Upper lobe of right lung (tissue), 1 donor: ENCODE data around the gene ZNF276. TPM values are rescaled to one million over a fixed set of nuclear protein-coding genes. Genes with fewer than 3 reads are reported as not detected.
"Not testable (repeated sequence)": the region's sequence is repeated elsewhere in the genome, so short reads cannot be mapped to it uniquely, and the experiment has no call there.

Experiments used
- ATAC-seq: fragments of 200-7000 bp; cut with Tn5 transposase; one replicate; pipeline ENCODE4 v1.9.1; 2020; ENCODE audit warnings: mild to moderate bottlenecking, moderate library complexity
- DNase-seq: peaks from one replicate; pipeline ENCODE4 v3.0.0-alpha.2; 2020
- H3K27ac ChIP-seq: fragments of 200-600 bp; one replicate; pipeline ENCODE4 v1.8.0; 2022
- H3K27me3 ChIP-seq: fragments of 200-600 bp; one replicate; pipeline ENCODE4 v1.8.0; 2022; ENCODE audit warnings: mild to moderate bottlenecking
- H3K36me3 ChIP-seq: fragments of 200-600 bp; one replicate; pipeline ENCODE4 v1.8.0; 2022
- H3K4me1 ChIP-seq: fragments of 200-600 bp; one replicate; pipeline ENCODE4 v1.8.0; 2022
- H3K4me3 ChIP-seq: fragments of 200-600 bp; one replicate; pipeline ENCODE4 v1.8.0; 2022; ENCODE audit warnings: mild to moderate bottlenecking
- H3K9me3 ChIP-seq: fragments of 200-600 bp; one replicate; pipeline ENCODE4 v1.8.0; 2022
- CTCF ChIP-seq: fragments of 200-600 bp; IDR thresholded peaks from one replicate; pipeline ENCODE4 v1.8.0; 2022; ENCODE audit warnings: antibody characterized with exemption
- intact Hi-C: fragments of 100-400 bp; cut with DNase I; formaldehyde crosslinking; loops from one replicate; pipeline ENCODE4 v1.11.0; 2022
- total RNA-seq: library from RNA; stranded (reverse); fragmentation: NEBNext Ultra II Directional; extraction: Animal tissue kit (Norgen Biotek cat#: 25700); gene quantifications from one replicate; pipeline ENCODE4 v1.2.1, GENCODE V29; 2021
- donor health status: DM: no; HTN: yes; CAD: no; lungs with severe emphysema.

ZNF276 gene
- total RNA-seq, 1 donor from 2014 or later: 35.8 TPM

GRCh38 chr16:89775223-89775622 lies 53.9 kb downstream of the ZNF276 start:
- no peaks in the 10 kb centered on the region for H3K27me3 ChIP-seq
- H3K36me3 ChIP-seq: no peaks in the 10 kb centered on the region
- no peaks in the 10 kb centered on the region for H3K9me3 ChIP-seq
- no peak for TF ChIP-seq CTCF
- no peak overlapping the region for H3K27ac ChIP-seq
- H3K4me3 ChIP-seq: no peak overlapping the region
- intact Hi-C loops: no loop called here
- no peaks in the 10 kb centered on the region for H3K4me1 ChIP-seq
- DNase-seq (no peak), ATAC-seq (no peak)

- DNase-seq, intact Hi-C loops, ATAC-seq, H3K9me3 ChIP-seq, H3K27me3 ChIP-seq, H3K4me1 ChIP-seq, H3K27ac ChIP-seq, H3K4me3 ChIP-seq, H3K36me3 ChIP-seq: not testable (repeated sequence)
Observed at GRCh38 chr16:89778211-89778610, 56.9 kb downstream of the ZNF276 start.

- no peak for ATAC-seq
- intact Hi-C loops: no loop called here
- no peak for TF ChIP-seq CTCF
Observed at GRCh38 chr16:89779231-89779908, 58.0 kb downstream of the ZNF276 start.

GRCh38 chr16:89779909-89780305 lies 58.6 kb downstream of the ZNF276 start:
- H3K27me3 ChIP-seq: no peaks in the 10 kb centered on the region
- ATAC-seq (no peak), DNase-seq (no peak)
- no peak for TF ChIP-seq CTCF
- no peaks in the 10 kb centered on the region for H3K4me1 ChIP-seq
- no peaks in the 10 kb centered on the region for H3K9me3 ChIP-seq
- no peak overlapping the region for H3K27ac ChIP-seq
- H3K4me3 ChIP-seq: no peak overlapping the region
- H3K36me3 ChIP-seq: no peaks in the 10 kb centered on the region
- intact Hi-C loops: no loop called here

More at GRCh38 chr16:89779231-89779908, 58.0 kb downstream of the ZNF276 start:
- no peaks in the 10 kb centered on the region for H3K27me3 ChIP-seq
- H3K27ac ChIP-seq: no peak overlapping the region
- H3K4me3 ChIP-seq: no peak overlapping the region
- no peaks in the 10 kb centered on the region for H3K4me1 ChIP-seq
- no peak for DNase-seq
- no peaks in the 10 kb centered on the region for H3K9me3 ChIP-seq
- H3K36me3 ChIP-seq: no peaks in the 10 kb centered on the region

- TF ChIP-seq CTCF: no peak
- no peak overlapping the region for H3K27ac ChIP-seq
- H3K4me1 ChIP-seq: no peaks in the 10 kb centered on the region
- intact Hi-C loops: no loop called here
- ATAC-seq: no peak
- no peak for DNase-seq
- no peak overlapping the region for H3K4me3 ChIP-seq
- no peaks in the 10 kb centered on the region for H3K9me3 ChIP-seq
- H3K27me3 ChIP-seq: no peaks in the 10 kb centered on the region
- no peaks in the 10 kb centered on the region for H3K36me3 ChIP-seq
Observed at GRCh38 chr16:89782489-89782888, 61.2 kb downstream of the ZNF276 start.

GRCh38 chr16:89783952-89784351 lies 62.6 kb downstream of the ZNF276 start:
- H3K4me1 ChIP-seq, H3K9me3 ChIP-seq, intact Hi-C loops, H3K36me3 ChIP-seq, H3K4me3 ChIP-seq, H3K27ac ChIP-seq, DNase-seq, ATAC-seq, H3K27me3 ChIP-seq: not testable (repeated sequence)

GRCh38 chr16:89784406-89784805 lies 63.1 kb downstream of the ZNF276 start:
- no peak for DNase-seq
- Histone ChIP-seq H3K4me1 (no peaks in the 10 kb centered on the region), H3K36me3 (no peaks in the 10 kb centered on the region), H3K9me3 (no peaks in the 10 kb centered on the region), H3K27me3 (no peaks in the 10 kb centered on the region), H3K27ac (no peak overlapping the region), H3K4me3 (no peak overlapping the region)
- no peak for TF ChIP-seq CTCF
- no peak for ATAC-seq
- intact Hi-C loops: no loop called here
